Measurements from ENCODE around the gene GTPBP2. TPM values are rescaled to one million over a fixed set of nuclear protein-coding genes. Genes with fewer than 3 reads are reported as not detected.

Gene GTPBP2, protein sequence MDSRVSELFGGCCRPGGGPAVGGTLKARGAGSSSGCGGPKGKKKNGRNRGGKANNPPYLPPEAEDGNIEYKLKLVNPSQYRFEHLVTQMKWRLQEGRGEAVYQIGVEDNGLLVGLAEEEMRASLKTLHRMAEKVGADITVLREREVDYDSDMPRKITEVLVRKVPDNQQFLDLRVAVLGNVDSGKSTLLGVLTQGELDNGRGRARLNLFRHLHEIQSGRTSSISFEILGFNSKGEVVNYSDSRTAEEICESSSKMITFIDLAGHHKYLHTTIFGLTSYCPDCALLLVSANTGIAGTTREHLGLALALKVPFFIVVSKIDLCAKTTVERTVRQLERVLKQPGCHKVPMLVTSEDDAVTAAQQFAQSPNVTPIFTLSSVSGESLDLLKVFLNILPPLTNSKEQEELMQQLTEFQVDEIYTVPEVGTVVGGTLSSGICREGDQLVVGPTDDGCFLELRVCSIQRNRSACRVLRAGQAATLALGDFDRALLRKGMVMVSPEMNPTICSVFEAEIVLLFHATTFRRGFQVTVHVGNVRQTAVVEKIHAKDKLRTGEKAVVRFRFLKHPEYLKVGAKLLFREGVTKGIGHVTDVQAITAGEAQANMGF
- total RNA-seq (2021; fragmentation: NEBNext Ultra II Directional; extraction: Animal tissue kit (Norgen Biotek cat#: 25700)) (52.5 and 58.3 TPM in 2 replicates), polyA plus RNA-seq (2011; rRNA removed) (86.1 and 88.3 TPM in 2 replicates), polyA minus RNA-seq (2011; rRNA and poly(A)+ RNA removed) (61.9 and 68.3 TPM in 2 replicates)
- 84.9 TPM for polyA plus RNA-seq (2011; cell fraction: cytosol; rRNA removed)
- polyA plus RNA-seq (2011; cell fraction: nucleus; rRNA removed), result 238 TPM
- 60.0 to 72.8 TPM (median 65.5 TPM) in 4 replicates for polyA plus RNA-seq (2012, experiment 1 of 2)
- polyA plus RNA-seq (2012, experiment 2 of 2), result 37.8 TPM
- polyA plus RNA-seq (2013, experiment 1 of 2), result 53.6 TPM
- polyA plus RNA-seq (2013, experiment 2 of 2), result 49.6 TPM
- 27.6 TPM for polyA minus RNA-seq (2011; cell fraction: cytosol; rRNA and poly(A)+ RNA removed)
- polyA minus RNA-seq (2011; cell fraction: nucleus; rRNA and poly(A)+ RNA removed), result 71.3 TPM
- long read RNA-seq, experiment 1, partial matches to known transcripts, result 14 of 17 reads
- long read RNA-seq, experiment 1, other reads (novel, unspliced or antisense), result 1 of 17 reads
- long read RNA-seq, experiment 2, partial matches to known transcripts, result 0 of 10 reads
- long read RNA-seq, experiment 2, other reads (novel, unspliced or antisense), result 10 of 10 reads

DNA sequence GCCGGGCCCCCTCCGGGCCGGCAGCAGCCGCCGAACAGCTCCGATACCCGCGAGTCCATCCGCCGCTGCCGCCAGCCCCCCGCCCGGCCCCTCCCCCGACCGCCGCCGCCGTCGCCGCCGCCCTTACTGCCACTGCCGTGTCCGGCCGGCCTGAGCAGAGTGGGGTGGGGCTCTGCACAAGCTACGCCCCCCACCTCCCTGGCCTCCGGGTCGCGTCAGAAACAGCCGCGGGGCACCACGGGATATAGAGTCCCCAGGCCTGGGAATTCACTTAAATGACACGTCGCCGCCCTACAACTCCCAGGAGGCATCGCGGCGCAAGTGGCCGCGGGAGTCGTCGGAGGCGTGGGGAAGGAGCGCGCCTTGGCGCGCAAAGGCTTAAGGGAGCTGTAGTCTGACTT lies at the start of gene GTPBP2:
Gene GTPBP2, minus strand, starts transcription at position 161 of the 401 bp plus-strand sequence. Its CDS starts 102 bp downstream, at position 59.
- Histone ChIP-seq H3K79me1 (ENCODE audit: low read depth, low read length) (peaks cover 8% of the 10 kb centered on the region), H3K4me3 (ENCODE audit: extremely low read depth in 1 of 4, insufficient read depth in 2 of 4, low read depth in 3 of 4, low read length in 4 of 4) (peak within 1 kb of the TSS; percentile 59 to 89 (median 78)), H2AFZ (ENCODE audit: low read length) (peak within 1 kb of the TSS; percentile 87), H3K4me2 (ENCODE audit: insufficient read depth in 1 of 2, low read depth in 2 of 2, low read length in 2 of 2) (peak within 1 kb of the TSS; percentile 84), H3K56ac (replicated peaks; ENCODE audit: insufficient read length, low read depth, low read length) (peak within 1 kb of the TSS; percentile 93), H4K91ac (replicated peaks; ENCODE audit: insufficient read length, low read length) (peak within 1 kb of the TSS; percentile 95), H3K36me3 (ENCODE audit: control insufficient read depth in 2 of 4, insufficient read depth in 4 of 4, low read length in 3 of 4) (peaks cover 14 to 26% (median 20%) of the 10 kb centered on the region in 4 experiments), H3K18ac (ENCODE audit: extremely low read depth, low read length) (peak within 1 kb of the TSS; percentile 98), H3K9me3 (ENCODE audit: insufficient read depth in 2 of 2, low read depth in 1 of 2, low read length in 1 of 2) (no peaks in the 10 kb centered on the region), H3K9ac (replicated peaks in 1 of 4; ENCODE audit: extremely low read depth in 1 of 4, low read depth in 3 of 4, low read length in 3 of 4) (peak within 1 kb of the TSS; percentile 82 to 90 (median 88)), H3K23me2 (ENCODE audit: low read depth, low read length) (peaks cover 9% of the 10 kb centered on the region), H2BK20ac (ENCODE audit: low read length) (no peak within 1 kb of the TSS; the same call in 1 of the 2 replicates), H4K5ac (ENCODE audit: insufficient read length, low read depth, low read length) (peak within 1 kb of the TSS; percentile 95), H2BK12ac (ENCODE audit: low read depth, low read length) (peak within 1 kb of the TSS; percentile 98), H2BK5ac (ENCODE audit: low read depth, low read length) (peak within 1 kb of the TSS; percentile 98), H4K8ac (ENCODE audit: extremely low read depth, insufficient read depth, low read length) (peak within 1 kb of the TSS; percentile 95), H3K23ac (ENCODE audit: insufficient read length) (no peak within 1 kb of the TSS), H3K79me2 (ENCODE audit: control insufficient read depth in 1 of 2, insufficient read depth in 2 of 2, low read length in 2 of 2) (peaks cover 0 to 18% of the 10 kb centered on the region in 2 experiments; a peak in 2 of 4 replicates), H3K27me3 (replicated peaks in 1 of 4; ENCODE audit: control insufficient read depth in 3 of 4, extremely low read depth in 1 of 4, insufficient read depth in 3 of 4, low read length in 3 of 4) (no peaks in the 10 kb centered on the region), H3K14ac (ENCODE audit: insufficient read length) (peak within 1 kb of the TSS; percentile 6), H4K20me1 (replicated peaks in 1 of 2; ENCODE audit: control insufficient read depth in 1 of 2, insufficient read depth in 2 of 2, low read length in 2 of 2) (peaks cover 0 to 7% of the 10 kb centered on the region in 2 experiments), H2BK15ac (ENCODE audit: low read length) (peak within 1 kb of the TSS; percentile 98), H3K27ac (ENCODE audit: low read depth, low read length) (peak within 1 kb of the TSS; percentile 90), H3K4ac (replicated peaks; ENCODE audit: insufficient read length, low read depth, low read length) (peak within 1 kb of the TSS; percentile 100), H2AK5ac (ENCODE audit: low read depth, low read length) (peak within 1 kb of the TSS; percentile 45), H2BK120ac (replicated peaks; ENCODE audit: low read depth, low read length) (peak within 1 kb of the TSS; percentile 99), H3K4me1 (replicated peaks in 1 of 4; ENCODE audit: control insufficient read depth in 3 of 4, insufficient read depth in 4 of 4, low read length in 3 of 4) (peaks cover 0 to 4% (median 0%) of the 10 kb centered on the region in 4 experiments; a peak in 3 of 7 replicates)
- FAIRE-seq, result peak; percentile 24
- ChIA-PET CTCF (ENCODE audit: partially characterized antibody) (interaction anchor here (0.6 to 2.1 kb wide), 4 partner anchors 20 to 322 kb away, joined by 3 to 5 read pairs (median 4); no protein-coding TSS in a partner anchor), POLR2A (ENCODE audit: partially characterized antibody) (interaction anchor here (0.6 to 4.7 kb wide), 38 partner anchors 10 to 628 kb away, joined by 3 to 79 read pairs (median 6); partner anchors contain the start of genes HSP90AB1, MRPS18A, POLH and POLR1C)
- peak; percentile 94 to 97 for DNase-seq (ENCODE audit: low read depth in 1 of 2, low spot score in 2 of 2)
- WGBS, 2 experiments (ENCODE audit: extremely low coverage in 1 of 2, insufficient coverage in 1 of 2, insufficient read length in 1 of 2, insufficient replicate concordance in 2 of 2, low coverage in 1 of 2, low lambda C conversion rate in 2 of 2, missing lambda C conversion rate in 1 of 2), result 1% methylated on average over 34 of the region's 46 CpGs; no CpG with 5 or more reads in 1 of the 2 experiments
- no peak for TF ChIP-seq TEAD4 (IDR thresholded peaks at IDR 0.05; ENCODE audit: low read depth, low read length)
- no peak for TF ChIP-seq CBX5 (IDR thresholded peaks at IDR 0.05; ENCODE audit: low read depth, low read length)
- TF ChIP-seq RBBP5 (IDR thresholded peaks at IDR 0.05; ENCODE audit: borderline replicate concordance, low read depth, low read length), result no peak
- TF ChIP-seq POU5F1 (IDR thresholded peaks at IDR 0.05; ENCODE audit: low read depth, low read length), result no peak
- no peak for TF ChIP-seq TAF7 (optimal IDR thresholded peaks at IDR 0.05; ENCODE audit: borderline replicate concordance, low read depth, low read length)
- TF ChIP-seq JUN (IDR thresholded peaks at IDR 0.05; ENCODE audit: low read depth, low read length), result no peak
- TF ChIP-seq POLR2AphosphoS5 (IDR thresholded peaks at IDR 0.05; ENCODE audit: low read depth, low read length), result no peak
- TF ChIP-seq, protein P1, sequence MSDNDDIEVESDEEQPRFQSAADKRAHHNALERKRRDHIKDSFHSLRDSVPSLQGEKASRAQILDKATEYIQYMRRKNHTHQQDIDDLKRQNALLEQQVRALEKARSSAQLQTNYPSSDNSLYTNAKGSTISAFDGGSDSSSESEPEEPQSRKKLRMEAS (IDR thresholded peaks at IDR 0.05), result no peak
